ENCODE measurements around the gene ZC3H14.

GRCh38 chr14:88668448-88669116 is 105.7 kb downstream of the ZC3H14 start:
- TF ChIP-seq, protein P1, sequence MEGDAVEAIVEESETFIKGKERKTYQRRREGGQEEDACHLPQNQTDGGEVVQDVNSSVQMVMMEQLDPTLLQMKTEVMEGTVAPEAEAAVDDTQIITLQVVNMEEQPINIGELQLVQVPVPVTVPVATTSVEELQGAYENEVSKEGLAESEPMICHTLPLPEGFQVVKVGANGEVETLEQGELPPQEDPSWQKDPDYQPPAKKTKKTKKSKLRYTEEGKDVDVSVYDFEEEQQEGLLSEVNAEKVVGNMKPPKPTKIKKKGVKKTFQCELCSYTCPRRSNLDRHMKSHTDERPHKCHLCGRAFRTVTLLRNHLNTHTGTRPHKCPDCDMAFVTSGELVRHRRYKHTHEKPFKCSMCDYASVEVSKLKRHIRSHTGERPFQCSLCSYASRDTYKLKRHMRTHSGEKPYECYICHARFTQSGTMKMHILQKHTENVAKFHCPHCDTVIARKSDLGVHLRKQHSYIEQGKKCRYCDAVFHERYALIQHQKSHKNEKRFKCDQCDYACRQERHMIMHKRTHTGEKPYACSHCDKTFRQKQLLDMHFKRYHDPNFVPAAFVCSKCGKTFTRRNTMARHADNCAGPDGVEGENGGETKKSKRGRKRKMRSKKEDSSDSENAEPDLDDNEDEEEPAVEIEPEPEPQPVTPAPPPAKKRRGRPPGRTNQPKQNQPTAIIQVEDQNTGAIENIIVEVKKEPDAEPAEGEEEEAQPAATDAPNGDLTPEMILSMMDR (IDR thresholded peaks at IDR 0.05; ENCODE audit: low read length): no peak
- no peak for TF ChIP-seq EZH2 (optimal IDR thresholded peaks at IDR 0.05; ENCODE audit: low read depth, low read length)
- no peak for TF ChIP-seq EZH2phosphoT487 (IDR thresholded peaks at IDR 0.05; ENCODE audit: low read length)
